PC-9 (cell line): ENCODE data around the gene KLK5. TPM values are rescaled to one million over a fixed set of nuclear protein-coding genes. Genes with fewer than 3 reads are reported as not detected.

ENCODE experiments used
- BruUV-seq: library from RNA; stranded (reverse); fragments of 400-500 nt; replicated peaks from 2 replicates; lab custom pipeline; 2021; lab: Mats Ljungman, UMichigan
- CTCF ChIA-PET: fragments of 300-600 bp; sonication (Branson Sonifier 250); formaldehyde crosslinking; loops from one replicate; lab custom pipeline; 2022; ENCODE audit warnings: antibody characterized with exemption; lab: Charles Lee
- POLR2A ChIA-PET: fragments of 300-600 bp; sonication (Branson Sonifier 250); formaldehyde crosslinking; loops from one replicate; lab custom pipeline; 2022; ENCODE audit warnings: antibody characterized with exemption; ENCODE audit not compliant: unreplicated experiment; lab: Charles Lee
- DNase-seq, 2 experiments: peaks; one replicate each; pipeline versions ENCODE4 v3.0.0 to v3.0.0-alpha.2; 2015 to 2022; ENCODE audit warnings: mixed read lengths in 1 of 2
- H2AFZ ChIP-seq: fragments of 200-600 bp; sonication (generic); 2 replicates; pipeline ENCODE4 v1.8.1; 2017; ENCODE audit warnings: antibody characterized with exemption
- H3F3A ChIP-seq: fragments of 200-600 bp; sonication (generic); 2 replicates; pipeline ENCODE4 v1.8.1; 2017; ENCODE audit warnings: antibody characterized with exemption, mild to moderate bottlenecking, low read depth; ENCODE audit not compliant: insufficient read depth
- H3K27ac ChIP-seq: fragments of 200-600 bp; sonication (generic); 2 replicates; pipeline ENCODE4 v1.6.1; 2016; ENCODE audit warnings: mixed run types
- H3K27me3 ChIP-seq: fragments of 200-600 bp; sonication (generic); 2 replicates; pipeline ENCODE4 v1.6.1; 2016; ENCODE audit warnings: low read depth, mixed run types; ENCODE audit not compliant: insufficient read depth
- H3K36me3 ChIP-seq: fragments of 200-600 bp; sonication (generic); 2 replicates; pipeline ENCODE4 v1.6.1; 2016; ENCODE audit warnings: low read depth, mixed run types
- H3K4me1 ChIP-seq: fragments of 200-600 bp; sonication (generic); replicated peaks from 2 replicates; pipeline ENCODE4 v1.6.1; 2016; ENCODE audit warnings: mixed run types; ENCODE audit not compliant: insufficient read depth
- H3K4me2 ChIP-seq: fragments of 200-600 bp; sonication (generic); 2 replicates; pipeline ENCODE4 v1.6.1; 2017; ENCODE audit warnings: mixed run types
- H3K4me3 ChIP-seq: fragments of 200-600 bp; sonication (generic); 2 replicates; pipeline ENCODE4 v1.6.1; 2016; ENCODE audit warnings: mixed run types
- H3K79me2 ChIP-seq: fragments of 200-600 bp; sonication (generic); 2 replicates; pipeline ENCODE4 v1.6.1; 2017; ENCODE audit warnings: low read depth, mixed run types
- H3K9me2 ChIP-seq: fragments of 200-600 bp; sonication (generic); 2 replicates; pipeline ENCODE4 v1.8.1; 2017; ENCODE audit warnings: mild to moderate bottlenecking; ENCODE audit not compliant: insufficient read depth
- H3K9me3 ChIP-seq: fragments of 200-600 bp; sonication (generic); 2 replicates; pipeline ENCODE4 v1.8.1; 2016; ENCODE audit warnings: low read depth; ENCODE audit not compliant: insufficient read depth
- H4K20me1 ChIP-seq: fragments of 200-600 bp; sonication (generic); 2 replicates; pipeline ENCODE4 v1.8.1; 2017; ENCODE audit not compliant: insufficient read depth
- CTCF ChIP-seq: fragments of 200-600 bp; sonication (generic); conservative IDR thresholded peaks from 2 replicates; pipeline ENCODE4 v1.6.1; 2017; ENCODE audit warnings: mixed run types, antibody characterized with exemption, mild to moderate bottlenecking, moderate library complexity
- EZH2 ChIP-seq: fragments of 200-600 bp; sonication (generic); IDR thresholded peaks from 2 replicates; pipeline ENCODE4 v1.8.0; 2017; ENCODE audit warnings: antibody characterized with exemption, low read depth
- intact Hi-C: fragments of 100-400 bp; cut with micrococcal nuclease; formaldehyde crosslinking; loops from one replicate; pipeline ENCODE4 v1.10.0; 2022; ENCODE audit not compliant: unreplicated experiment
- total RNA-seq: library from RNA; stranded (reverse); gene quantifications from 2 replicates; pipeline ENCODE4 v1.2.3, GENCODE V29; 2021

KLK5 gene
- total RNA-seq, 1 experiment from 2014 or later, result 405 TPM

GRCh38 chr19:50898018-50898417 lies 54.8 kb downstream of the KLK5 start:
- Histone ChIP-seq H3F3A (no peaks in the 10 kb centered on the region), H3K4me2 (no peak overlapping the region), H4K20me1 (no peaks in the 10 kb centered on the region), H3K27me3 (peaks cover 14% of the 10 kb centered on the region; the same call in 1 of the 2 replicates), H3K27ac (no peak overlapping the region), H3K79me2 (no peaks in the 10 kb centered on the region), H2AFZ (no peak overlapping the region), H3K36me3 (no peaks in the 10 kb centered on the region), H3K9me2 (no peaks in the 10 kb centered on the region), H3K9me3 (no peaks in the 10 kb centered on the region), H3K4me1 (peaks cover 12% of the 10 kb centered on the region; the same call in 1 of the 2 replicates), H3K4me3 (no peak overlapping the region)
- no peak for TF ChIP-seq CTCF
- no TSS peak for BruUV-seq
- no peak for DNase-seq
- CTCF ChIA-PET, result no interaction called here
- intact Hi-C loops, result no loop called here
- POLR2A ChIA-PET, result no interaction called here

GRCh38 chr19:50897612-50898011 lies 55.2 kb downstream of the KLK5 start:
- Histone ChIP-seq H3K4me3 (no peak overlapping the region), H3K36me3 (no peaks in the 10 kb centered on the region), H3K4me1 (peaks cover 12% of the 10 kb centered on the region; the same call in 1 of the 2 replicates), H3K9me2 (no peaks in the 10 kb centered on the region), H3F3A (no peaks in the 10 kb centered on the region), H4K20me1 (no peaks in the 10 kb centered on the region), H3K27ac (no peak overlapping the region), H2AFZ (no peak overlapping the region), H3K79me2 (no peaks in the 10 kb centered on the region), H3K9me3 (no peaks in the 10 kb centered on the region), H3K27me3 (peaks cover 14% of the 10 kb centered on the region; the same call in 1 of the 2 replicates), H3K4me2 (no peak overlapping the region)
- DNase-seq, result no peak
- ChIA-PET POLR2A (no interaction called here), CTCF (no interaction called here)
- TF ChIP-seq EZH2 (no peak), CTCF (peak; percentile 47; the same call in 1 of the 2 replicates)
- intact Hi-C loops, result no loop called here
- no TSS peak for BruUV-seq

DNA sequence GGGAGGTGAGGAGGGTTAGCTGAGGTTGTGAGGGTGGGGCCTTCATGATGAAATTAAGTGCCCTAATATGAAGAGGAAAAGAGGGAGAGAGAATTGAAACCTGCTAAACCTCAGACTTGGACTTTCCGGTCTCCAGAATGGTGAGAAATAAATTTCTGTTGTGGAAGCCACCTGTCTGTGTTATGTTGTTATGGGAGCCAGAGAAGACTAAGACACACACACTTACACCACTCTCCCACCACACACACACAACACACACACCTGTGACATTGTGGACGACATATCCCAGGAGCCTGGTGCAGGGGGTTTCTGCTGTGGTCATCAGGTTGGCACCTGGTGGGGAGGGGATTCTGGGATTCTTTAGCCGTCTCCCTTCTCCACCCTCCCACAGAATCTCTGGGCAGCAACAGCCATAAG lies 55.6 kb downstream of the KLK5 start:
- ChIA-PET CTCF (no interaction called here), POLR2A (interaction anchor here (0.6 kb wide), 1 partner anchor 1255 kb away, joined by 3 read pairs; the partner anchor contains the start of gene SCAF1)
- no peaks in the 10 kb centered on the region for H3K36me3 ChIP-seq

More for the DNA sequence above, 55.6 kb downstream of the KLK5 start:
- no peak overlapping the region for H2AFZ ChIP-seq
- no peak overlapping the region for H3K27ac ChIP-seq
- no peaks in the 10 kb centered on the region for H3F3A ChIP-seq
- TF ChIP-seq CTCF, result no peak
- TF ChIP-seq EZH2, result no peak
- H3K4me1 ChIP-seq, result peaks cover 12% of the 10 kb centered on the region; the same call in 1 of the 2 replicates
- H3K79me2 ChIP-seq, result no peaks in the 10 kb centered on the region
- H3K9me2 ChIP-seq, result no peaks in the 10 kb centered on the region
- no peaks in the 10 kb centered on the region for H3K9me3 ChIP-seq
- peaks cover 14% of the 10 kb centered on the region; the same call in 1 of the 2 replicates for H3K27me3 ChIP-seq
- H3K4me2 ChIP-seq, result no peak overlapping the region
- no peak overlapping the region for H3K4me3 ChIP-seq
- no peaks in the 10 kb centered on the region for H4K20me1 ChIP-seq
- intact Hi-C loops, result no loop called here
- BruUV-seq, result no TSS peak
- no peak for DNase-seq
